ENCODE measurements around the gene ASB13.

The ASB13 gene

DNA sequence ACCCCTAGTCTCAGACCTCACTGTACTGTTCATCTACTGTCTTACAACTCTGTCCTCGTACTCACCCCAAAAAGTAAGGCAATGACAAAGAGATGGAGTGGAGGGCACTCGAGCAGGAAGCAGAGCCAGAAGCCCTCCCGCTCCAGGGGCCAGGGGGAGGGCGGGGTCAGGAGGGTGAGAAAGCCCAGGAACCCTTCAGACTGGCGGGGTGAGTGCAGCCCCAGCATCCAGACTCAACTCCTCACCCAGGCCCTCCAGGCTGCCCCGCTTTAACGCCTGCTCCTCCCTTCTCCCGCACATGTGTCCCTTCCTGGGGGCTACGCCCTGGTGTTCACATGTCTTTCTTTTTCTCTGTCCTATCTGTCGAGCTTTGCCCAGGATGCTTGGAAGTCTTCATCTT is 75.6 kb downstream of the ASB13 start:
- no peak overlapping the region for H3K27ac ChIP-seq
- H3K4me3 ChIP-seq: no peak overlapping the region
- H3K9ac ChIP-seq (ENCODE audit: insufficient read length): no peak overlapping the region
- H3K9me3 ChIP-seq (ENCODE audit: low read depth, low read length): no peaks in the 10 kb centered on the region
- no peak for DNase-seq (ENCODE audit: low read depth, low spot score)
- no peak for TF ChIP-seq POLR2AphosphoS5 (IDR thresholded peaks at IDR 0.05; ENCODE audit: borderline replicate concordance, low read depth, low read length)
- no peak for TF ChIP-seq EZH2 (IDR thresholded peaks at IDR 0.05)
- no peak for TF ChIP-seq FOXP2 (optimal IDR thresholded peaks at IDR 0.05; ENCODE audit: control extremely low read depth, extremely low read length, insufficient read depth)
- no peaks in the 10 kb centered on the region for H3K36me3 ChIP-seq (ENCODE audit: insufficient read depth, low read length)

DNA sequence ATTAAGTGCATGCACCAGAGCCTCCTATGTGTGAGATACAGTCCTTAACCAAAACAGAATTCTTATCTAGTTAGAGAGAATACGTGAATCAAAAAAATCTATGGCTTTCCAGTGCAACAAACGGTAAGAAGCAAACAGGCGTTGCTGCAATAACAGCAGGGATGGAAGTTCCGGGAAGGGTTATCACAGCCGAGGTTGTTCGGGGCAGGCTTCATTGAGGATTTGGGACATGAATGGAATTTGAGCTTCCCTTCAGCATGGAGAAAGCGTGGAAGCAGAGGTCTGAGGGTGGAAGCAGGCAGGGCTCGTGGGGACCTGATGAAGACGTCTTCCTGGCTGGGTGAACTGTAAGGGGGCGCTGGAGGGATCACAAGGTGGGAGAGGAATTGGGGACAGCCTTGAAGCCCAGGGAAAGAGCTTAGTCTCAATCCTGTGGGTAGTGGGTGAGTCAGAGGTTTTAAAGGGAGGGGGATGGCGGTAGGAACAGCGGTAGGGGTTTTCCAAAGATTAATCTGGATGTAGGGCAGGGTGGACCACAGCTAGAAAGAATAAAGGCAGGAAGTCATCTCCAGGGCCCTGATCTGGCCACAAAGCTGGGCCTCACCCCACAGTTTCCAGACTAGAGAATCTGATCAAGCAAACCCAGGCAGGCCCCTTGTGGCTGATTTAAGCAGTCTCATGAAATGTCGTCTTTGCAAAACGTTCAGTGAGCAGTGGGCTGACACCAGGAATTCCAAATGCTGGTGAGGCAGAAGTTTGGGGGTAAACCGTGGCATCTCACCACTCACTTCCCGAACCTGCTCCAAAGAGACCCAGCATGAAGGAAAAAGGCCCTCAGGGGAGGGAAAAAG is 76.5 kb downstream of the ASB13 start:
- Histone ChIP-seq H3K9me3 (ENCODE audit: low read depth, low read length) (no peaks in the 10 kb centered on the region), H3K9ac (ENCODE audit: insufficient read length) (no peak overlapping the region), H3K27ac (no peak overlapping the region), H3K4me3 (no peak overlapping the region), H3K36me3 (ENCODE audit: insufficient read depth, low read length) (no peaks in the 10 kb centered on the region)
- no peak for DNase-seq (ENCODE audit: low read depth, low spot score)
- TF ChIP-seq POLR2AphosphoS5 (IDR thresholded peaks at IDR 0.05; ENCODE audit: borderline replicate concordance, low read depth, low read length) (no peak), EZH2 (IDR thresholded peaks at IDR 0.05) (no peak), FOXP2 (optimal IDR thresholded peaks at IDR 0.05; ENCODE audit: control extremely low read depth, extremely low read length, insufficient read depth) (no peak)

DNA sequence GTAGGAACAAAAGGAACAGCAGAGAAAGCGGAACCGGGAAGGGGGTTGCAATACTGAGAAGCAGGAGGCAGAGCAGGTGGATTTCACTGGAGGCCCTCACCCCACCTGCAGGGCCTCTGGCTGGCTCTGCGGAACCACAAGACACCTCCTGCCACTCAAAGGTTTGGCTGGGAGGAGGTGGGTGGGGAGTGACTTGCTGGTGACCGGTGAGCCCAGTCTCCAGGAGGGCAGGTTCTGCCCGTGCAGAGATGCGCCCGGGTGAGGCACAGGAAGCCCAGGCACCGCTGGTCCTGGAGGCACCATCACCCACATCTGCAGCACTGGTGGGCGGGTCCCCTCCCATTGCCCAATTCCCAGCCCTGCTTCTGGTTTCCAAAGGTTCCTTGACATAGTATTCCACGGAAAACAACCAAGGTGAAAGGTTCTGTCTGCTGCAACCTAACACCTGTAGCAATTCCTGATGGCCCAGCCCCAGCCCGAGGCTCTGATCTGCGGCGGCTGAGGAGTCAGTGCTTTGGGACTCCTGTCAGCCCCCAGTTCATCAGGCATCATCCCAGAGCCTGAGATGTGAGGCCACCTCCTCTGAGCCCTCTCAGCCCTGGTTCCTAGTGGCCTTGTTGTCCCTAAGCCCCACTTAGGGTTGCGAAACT is 77.3 kb downstream of the ASB13 start:
- no peak overlapping the region for H3K9ac ChIP-seq (ENCODE audit: insufficient read length)
- no peaks in the 10 kb centered on the region for H3K9me3 ChIP-seq (ENCODE audit: low read depth, low read length)
- TF ChIP-seq POLR2AphosphoS5 (IDR thresholded peaks at IDR 0.05; ENCODE audit: borderline replicate concordance, low read depth, low read length) (no peak), EZH2 (IDR thresholded peaks at IDR 0.05) (no peak), FOXP2 (optimal IDR thresholded peaks at IDR 0.05; ENCODE audit: control extremely low read depth, extremely low read length, insufficient read depth) (no peak)
- no peaks in the 10 kb centered on the region for H3K36me3 ChIP-seq (ENCODE audit: insufficient read depth, low read length)
- H3K27ac ChIP-seq: no peak overlapping the region
- H3K4me3 ChIP-seq: no peak overlapping the region
- DNase-seq (ENCODE audit: low read depth, low spot score): no peak

Measured in SK-N-MC (cell line).